A549 (cell line): Measurements from ENCODE around the gene OR5B12. TPM values are rescaled to one million over a fixed set of nuclear protein-coding genes. Genes with fewer than 3 reads are reported as not detected.

Experiments
- ATAC-seq, 2 experiments: fragments of 200-7000 bp in 1 of 2; fragments of >200 bp in 1 of 2; cut with Nextera tagmentation in 1 of 2; cut with Tn5 transposase in 1 of 2; 3 replicates each; pipeline versions ENCODE4 v1.8.0 to v1.9.1; 2018 to 2020; ENCODE audit warnings: mild to moderate bottlenecking in 1 of 2, moderate library complexity in 1 of 2
- CTCF ChIA-PET: fragments of 300-600 bp; sonication (Branson Sonifier 250); formaldehyde crosslinking; extraction: SDS; loops from one replicate; lab custom pipeline; 2021; ENCODE audit warnings: antibody characterized with exemption, inconsistent platforms; lab: Yijun Ruan, JAX
- POLR2A ChIA-PET: fragments of 350-600 bp; formaldehyde crosslinking; extraction: SDS; loops from one replicate; lab custom pipeline; 2021; ENCODE audit warnings: antibody characterized with exemption, inconsistent platforms; lab: Yijun Ruan, JAX
- DNase-seq, 2 experiments: peaks; one replicate each; pipeline versions ENCODE4 v3.0.0 to v3.0.0-alpha.2; 2011 to 2016; ENCODE audit warnings: low read depth in 1 of 2, low spot score in 1 of 2
- FAIRE-seq: peaks from 2 replicates; lab custom pipeline; 2011; peaks lifted over from hg19 to GRCh38; lab: Jason Lieb, UNC
- H3K27ac ChIP-seq, 2 experiments: fragments of >200 bp; sonication (Bioruptor Twin); formaldehyde crosslinking; 3 replicates each; pipeline ENCODE4 v1.5.1; 2016 to 2017
- H3K4me1 ChIP-seq: fragments of >200 bp; sonication (Bioruptor Twin); formaldehyde crosslinking; 3 replicates; pipeline ENCODE4 v1.6.1; 2016
- H3K4me2 ChIP-seq: fragments of >200 bp; sonication (Bioruptor Twin); formaldehyde crosslinking; 3 replicates; pipeline ENCODE4 v1.6.1; 2016
- H3K4me3 ChIP-seq: fragments of >200 bp; sonication (Bioruptor Twin); formaldehyde crosslinking; 3 replicates; pipeline ENCODE4 v1.5.1; 2016
- H3K9me3 ChIP-seq: fragments of >200 bp; sonication (Bioruptor Twin); formaldehyde crosslinking; 3 replicates; pipeline ENCODE4 v1.6.1; 2016
- CBX8 ChIP-seq: fragments of 200-600 bp; sonication (generic); IDR thresholded peaks from 2 replicates; pipeline ENCODE4 v1.6.1; 2016
- CHD2 ChIP-seq: fragments of 150-350 bp; IDR thresholded peaks from 2 replicates; pipeline ENCODE4 v1.6.1; 2014; ENCODE audit warnings: low read length; ENCODE audit not compliant: partially characterized antibody
- EHF ChIP-seq: fragments of 250-450 bp; sonication (Bioruptor Pico); IDR thresholded peaks from 2 replicates; pipeline ENCODE4 v1.5.0; 2020; ENCODE audit warnings: mild to moderate bottlenecking
- EP300 ChIP-seq, 2 experiments: fragments of >200 bp; sonication (Bioruptor Twin); formaldehyde crosslinking; IDR thresholded peaks; 2 replicates in 1 of 2; 3 replicates in 1 of 2; pipeline ENCODE4 v1.6.1; 2016 to 2017
- FOSL2 ChIP-seq, 2 experiments: fragments of 450-650 bp in 1 of 2; fragments of >200 bp in 1 of 2; sonication (Bioruptor Twin) in 1 of 2; formaldehyde crosslinking; IDR thresholded peaks; 2 replicates each; pipeline versions ENCODE4 v1.5.0 to v1.6.1; 2016 to 2020; ENCODE audit warnings: mild to moderate bottlenecking in 1 of 2, moderate library complexity in 1 of 2
- HOXB13 ChIP-seq: fragments of 250-450 bp; sonication (Bioruptor Pico); IDR thresholded peaks from 2 replicates; pipeline ENCODE4 v1.5.0; 2020; ENCODE audit warnings: low read depth, mild to moderate bottlenecking, moderate library complexity
- HOXB5 ChIP-seq: fragments of 250-450 bp; sonication (Bioruptor Pico); IDR thresholded peaks from 2 replicates; pipeline ENCODE4 v1.5.0; 2020; ENCODE audit warnings: mild to moderate bottlenecking, moderate library complexity
- JUN ChIP-seq, 2 experiments: fragments of >200 bp; sonication (Bioruptor Twin); formaldehyde crosslinking; IDR thresholded peaks; 2 replicates in 1 of 2; 3 replicates in 1 of 2; pipeline ENCODE4 v1.6.1; 2016 to 2017
- KDM5A ChIP-seq: fragments of 200-600 bp; sonication (generic); IDR thresholded peaks from 2 replicates; pipeline ENCODE4 v1.6.1; 2016; ENCODE audit warnings: antibody characterized with exemption, mild to moderate bottlenecking
- MAFK ChIP-seq: fragments of 450-650 bp; IDR thresholded peaks from 2 replicates; pipeline ENCODE4 v1.6.1; 2014; ENCODE audit not compliant: partially characterized antibody
- NPAS2 ChIP-seq: fragments of 250-450 bp; sonication (Bioruptor Pico); IDR thresholded peaks from 2 replicates; pipeline ENCODE4 v1.8.0; 2022; ENCODE audit warnings: mild to moderate bottlenecking, moderate library complexity, borderline replicate concordance
- RCOR1 ChIP-seq: fragments of 150-350 bp; IDR thresholded peaks from 2 replicates; pipeline ENCODE4 v1.6.1; 2014; ENCODE audit warnings: antibody characterized with exemption, low read length, low read depth
- TFCP2L1 ChIP-seq: fragments of 250-450 bp; sonication (Bioruptor Pico); IDR thresholded peaks from 2 replicates; pipeline ENCODE4 v1.5.0; 2021; ENCODE audit warnings: mild to moderate bottlenecking
- ZFP36 ChIP-seq: fragments of 450-650 bp; IDR thresholded peaks from 2 replicates; pipeline ENCODE4 v1.6.1; 2014; ENCODE audit warnings: borderline replicate concordance; ENCODE audit not compliant: partially characterized antibody
- WGBS: methylation state at CpG from one replicate; pipeline ENCODE4 v1.1.6; 2017; ENCODE audit errors: missing lambda C conversion rate; 5-methylcytosine and 5-hydroxymethylcytosine counted together
- polyA plus RNA-seq, 4 experiments: library from polyadenylated mRNA; depleted of rRNA in 3 of 4; stranded (reverse); fragments of >200 nt; fragmentation: RNase III in 1 of 4; extraction: RNeasy Plus Mini Kit Qiagen cat#74134 plus additional on column Dnase treatment in 1 of 4; gene quantifications; 2 replicates in 3 of 4; 3 replicates in 1 of 4; pipeline ENCODE4 v1.2.3, GENCODE V29; 2011 to 2017
- TF ChIP-seq, protein P1 (sequence below): fragments of 250-450 bp; sonication (Bioruptor Pico); IDR thresholded peaks from 2 replicates; pipeline ENCODE4 v1.5.0; 2020; ENCODE audit warnings: low read depth, mild to moderate bottlenecking, moderate library complexity
- TF ChIP-seq, protein P2 (sequence below): IDR thresholded peaks from 2 replicates; pipeline ENCODE4 v1.6.1; 2012; ENCODE audit warnings: low read depth, borderline replicate concordance
- TF ChIP-seq, protein P3 (sequence below): fragments of 450-650 bp; IDR thresholded peaks from 2 replicates; pipeline ENCODE4 v1.6.1; 2014; ENCODE audit warnings: antibody characterized with exemption
- TF ChIP-seq, protein P4 (sequence below): fragments of >200 bp; sonication (Bioruptor Twin); formaldehyde crosslinking; IDR thresholded peaks from 3 replicates; pipeline ENCODE4 v1.6.1; 2016
- TF ChIP-seq, protein P5 (sequence below): IDR thresholded peaks from 2 replicates; pipeline ENCODE4 v1.6.1; 2012

OR5B12 gene
- polyA plus RNA-seq, 2 of the 4 experiments (the other 2 are of a cell fraction), result not detected

DNA sequence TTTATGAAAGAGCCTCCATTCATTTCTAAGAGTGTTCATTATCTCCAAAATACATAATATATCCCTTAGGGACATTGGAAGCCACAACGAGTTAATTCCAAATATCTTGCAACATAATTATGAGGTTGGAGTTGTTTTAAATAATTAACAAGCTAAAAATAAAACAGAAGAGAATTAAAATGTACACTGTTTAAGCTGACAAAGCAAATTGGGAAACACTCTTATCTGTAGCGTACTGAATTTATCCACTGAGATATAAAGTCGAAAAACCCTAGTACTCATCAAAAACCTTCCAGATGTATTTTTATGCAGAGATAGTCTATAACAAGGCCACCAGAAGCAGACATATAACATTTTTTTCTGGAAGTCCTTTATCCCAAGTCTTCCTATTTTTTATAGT is 7.8 kb downstream of the OR5B12 start:
- Histone ChIP-seq H3K4me1 (no peaks in the 10 kb centered on the region), H3K9me3 (no peaks in the 10 kb centered on the region; the same call in 2 of the 3 replicates), H3K4me3 (no peak overlapping the region), H3K27ac (no peak overlapping the region), H3K4me2 (no peak overlapping the region)
- no peak for DNase-seq
- WGBS, result 25% methylated on average over 3 of the region's 3 CpGs
- POLR2A ChIA-PET, result no interaction called here
- no peak for ATAC-seq
- FAIRE-seq, result no peak
- CTCF ChIA-PET, result no interaction called here
- TF ChIP-seq FOSL2 (IDR thresholded peaks at IDR 0.05) (no peak), FOSL2 (CRISPR knock-in tag; IDR thresholded peaks at IDR 0.05) (no peak), EHF (CRISPR knock-in tag) (no peak), HOXB5 (CRISPR knock-in tag) (no peak), MAFK (peak; percentile 70)
- TF ChIP-seq, protein P1, sequence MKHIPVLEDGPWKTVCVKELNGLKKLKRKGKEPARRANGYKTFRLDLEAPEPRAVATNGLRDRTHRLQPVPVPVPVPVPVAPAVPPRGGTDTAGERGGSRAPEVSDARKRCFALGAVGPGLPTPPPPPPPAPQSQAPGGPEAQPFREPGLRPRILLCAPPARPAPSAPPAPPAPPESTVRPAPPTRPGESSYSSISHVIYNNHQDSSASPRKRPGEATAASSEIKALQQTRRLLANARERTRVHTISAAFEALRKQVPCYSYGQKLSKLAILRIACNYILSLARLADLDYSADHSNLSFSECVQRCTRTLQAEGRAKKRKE (CRISPR knock-in tag), result no peak

DNA sequence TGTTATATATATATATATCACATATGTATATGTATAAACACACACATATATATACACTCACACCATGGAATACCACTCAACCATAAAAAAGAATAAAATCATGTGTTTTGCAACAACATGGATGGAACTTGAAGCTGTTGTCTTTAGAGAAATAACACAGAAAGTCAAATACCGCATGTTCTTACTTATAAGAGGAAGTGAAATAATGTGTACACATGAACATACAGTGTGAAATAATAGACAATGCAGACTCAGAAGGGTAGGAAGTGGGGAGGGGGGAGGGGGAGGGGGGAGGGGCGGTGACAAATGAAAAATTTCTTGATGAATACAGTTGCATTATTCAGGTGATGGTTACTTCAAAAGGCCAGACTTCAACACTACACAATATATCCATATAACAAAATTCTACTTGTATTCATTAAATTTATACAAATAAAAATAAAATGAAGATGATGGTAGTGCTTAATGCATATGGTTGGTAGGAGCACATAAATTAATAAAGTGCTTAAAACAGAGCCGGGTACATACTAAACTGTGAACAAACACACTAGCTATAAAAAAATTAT is 8.3 kb downstream of the OR5B12 start:
- no peak for FAIRE-seq
- H3K27ac ChIP-seq, result no peak overlapping the region
- TF ChIP-seq EP300 (IDR thresholded peaks at IDR 0.05) (no peak), HOXB13 (CRISPR knock-in tag) (no peak), JUN (IDR thresholded peaks at IDR 0.05) (no peak), CBX8 (no peak), RCOR1 (no peak), NPAS2 (CRISPR knock-in tag) (no peak), KDM5A (no peak), TFCP2L1 (CRISPR knock-in tag) (no peak), CHD2 (no peak)
- TF ChIP-seq, protein P2, sequence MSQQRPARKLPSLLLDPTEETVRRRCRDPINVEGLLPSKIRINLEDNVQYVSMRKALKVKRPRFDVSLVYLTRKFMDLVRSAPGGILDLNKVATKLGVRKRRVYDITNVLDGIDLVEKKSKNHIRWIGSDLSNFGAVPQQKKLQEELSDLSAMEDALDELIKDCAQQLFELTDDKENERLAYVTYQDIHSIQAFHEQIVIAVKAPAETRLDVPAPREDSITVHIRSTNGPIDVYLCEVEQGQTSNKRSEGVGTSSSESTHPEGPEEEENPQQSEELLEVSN, result no peak
- TF ChIP-seq, protein P3, sequence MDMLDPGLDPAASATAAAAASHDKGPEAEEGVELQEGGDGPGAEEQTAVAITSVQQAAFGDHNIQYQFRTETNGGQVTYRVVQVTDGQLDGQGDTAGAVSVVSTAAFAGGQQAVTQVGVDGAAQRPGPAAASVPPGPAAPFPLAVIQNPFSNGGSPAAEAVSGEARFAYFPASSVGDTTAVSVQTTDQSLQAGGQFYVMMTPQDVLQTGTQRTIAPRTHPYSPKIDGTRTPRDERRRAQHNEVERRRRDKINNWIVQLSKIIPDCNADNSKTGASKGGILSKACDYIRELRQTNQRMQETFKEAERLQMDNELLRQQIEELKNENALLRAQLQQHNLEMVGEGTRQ, result no peak
- TF ChIP-seq, protein P4, sequence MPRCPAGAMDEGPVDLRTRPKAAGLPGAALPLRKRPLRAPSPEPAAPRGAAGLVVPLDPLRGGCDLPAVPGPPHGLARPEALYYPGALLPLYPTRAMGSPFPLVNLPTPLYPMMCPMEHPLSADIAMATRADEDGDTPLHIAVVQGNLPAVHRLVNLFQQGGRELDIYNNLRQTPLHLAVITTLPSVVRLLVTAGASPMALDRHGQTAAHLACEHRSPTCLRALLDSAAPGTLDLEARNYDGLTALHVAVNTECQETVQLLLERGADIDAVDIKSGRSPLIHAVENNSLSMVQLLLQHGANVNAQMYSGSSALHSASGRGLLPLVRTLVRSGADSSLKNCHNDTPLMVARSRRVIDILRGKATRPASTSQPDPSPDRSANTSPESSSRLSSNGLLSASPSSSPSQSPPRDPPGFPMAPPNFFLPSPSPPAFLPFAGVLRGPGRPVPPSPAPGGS, result no peak
- TF ChIP-seq, protein P5, sequence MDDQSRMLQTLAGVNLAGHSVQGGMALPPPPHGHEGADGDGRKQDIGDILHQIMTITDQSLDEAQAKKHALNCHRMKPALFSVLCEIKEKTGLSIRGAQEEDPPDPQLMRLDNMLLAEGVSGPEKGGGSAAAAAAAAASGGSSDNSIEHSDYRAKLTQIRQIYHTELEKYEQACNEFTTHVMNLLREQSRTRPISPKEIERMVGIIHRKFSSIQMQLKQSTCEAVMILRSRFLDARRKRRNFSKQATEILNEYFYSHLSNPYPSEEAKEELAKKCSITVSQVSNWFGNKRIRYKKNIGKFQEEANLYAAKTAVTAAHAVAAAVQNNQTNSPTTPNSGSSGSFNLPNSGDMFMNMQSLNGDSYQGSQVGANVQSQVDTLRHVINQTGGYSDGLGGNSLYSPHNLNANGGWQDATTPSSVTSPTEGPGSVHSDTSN, result no peak
- H3K4me3 ChIP-seq, result no peak overlapping the region
- no peak for DNase-seq
- ChIA-PET CTCF (no interaction called here), POLR2A (no interaction called here)
- no peaks in the 10 kb centered on the region for H3K4me1 ChIP-seq
- H3K4me2 ChIP-seq, result no peak overlapping the region
- H3K9me3 ChIP-seq, result no peaks in the 10 kb centered on the region; the same call in 2 of the 3 replicates
- no peak for ATAC-seq
- 15% methylated on average over 3 of the region's 3 CpGs for WGBS

DNA sequence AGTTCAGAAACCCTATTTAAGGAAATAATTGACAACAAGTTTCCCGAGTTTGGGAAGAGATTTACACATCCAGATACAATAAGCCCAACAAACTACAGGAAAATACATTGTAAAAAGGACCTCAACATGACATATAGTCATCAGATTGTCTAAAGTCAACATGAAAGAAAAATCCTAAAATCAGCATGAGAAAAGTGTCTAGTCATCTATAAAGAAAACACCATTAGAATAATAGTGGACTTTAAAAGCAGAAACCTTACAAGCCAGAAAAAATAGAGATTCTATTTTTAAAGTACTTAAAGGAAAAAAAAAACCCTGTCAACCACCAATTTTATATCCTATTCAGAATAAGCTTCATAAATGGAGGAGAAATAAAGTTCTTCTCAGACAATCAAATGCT is 12.8 kb downstream of the OR5B12 start:
- DNase-seq (no peak), FAIRE-seq (no peak), ATAC-seq (no peak)
- H3K4me2 ChIP-seq, result no peak overlapping the region
- TF ChIP-seq MAFK (peak; percentile 69), ZFP36 (no peak)
- H3K9me3 ChIP-seq, result no peaks in the 10 kb centered on the region
- H3K4me1 ChIP-seq, result no peaks in the 10 kb centered on the region
- WGBS, result 0% methylated on average over 1 of the region's 1 CpG
- ChIA-PET POLR2A (no interaction called here), CTCF (no interaction called here)
- H3K4me3 ChIP-seq, result no peak overlapping the region
- no peak overlapping the region for H3K27ac ChIP-seq
